WI38 (cell line): ENCODE data around the gene CAPN2.
A peak's percentile ranks its signal among the peaks of the same experiment; 100 is the strongest.

Experiments
- H3K4me3 ChIP-seq: 2 replicates; pipeline ENCODE4 v1.5.1; 2011; ENCODE audit warnings: low read depth, mild to moderate bottlenecking, control low read depth, low read length
- CTCF ChIP-seq: IDR thresholded peaks from 2 replicates; pipeline ENCODE4 v1.5.1; 2012; ENCODE audit warnings: low read depth, mild to moderate bottlenecking, control low read depth, low read length

The CAPN2 gene

GRCh38 chr1:223670458-223671159, 41.7 kb upstream of the CAPN2 start:
- no peak overlapping the region for H3K4me3 ChIP-seq
- peak; percentile 40; the same call in 1 of the 2 replicates for TF ChIP-seq CTCF

- no peak for TF ChIP-seq CTCF
- no peak overlapping the region for H3K4me3 ChIP-seq
These were observed 38.0 kb upstream of the CAPN2 start for GRCh38 chr1:223674119-223674890.

GRCh38 chr1:223678841-223679240, 33.5 kb upstream of the CAPN2 start:
- no peak for TF ChIP-seq CTCF
- no peak overlapping the region for H3K4me3 ChIP-seq

DNA sequence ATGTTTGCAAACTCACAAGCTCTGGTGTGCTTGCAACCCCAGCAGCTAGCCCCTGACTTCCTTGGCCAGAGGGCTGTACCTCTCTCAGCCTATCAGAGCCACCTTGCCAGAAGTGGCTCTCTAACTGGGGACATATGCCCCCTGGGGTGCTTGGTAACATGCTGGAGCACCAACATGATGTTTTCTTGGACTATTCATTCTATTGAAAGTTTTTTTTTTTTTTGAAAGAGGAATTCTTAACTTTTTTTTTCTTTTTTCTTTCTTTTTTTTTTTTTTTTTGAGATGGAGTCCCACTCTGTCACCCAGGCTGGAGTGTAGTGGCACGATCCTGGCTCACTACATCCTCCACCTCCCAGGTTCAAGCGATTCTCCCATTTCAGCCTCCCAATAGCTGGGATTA, 32.2 kb upstream of the CAPN2 start:
- no peak for TF ChIP-seq CTCF
- no peak overlapping the region for H3K4me3 ChIP-seq

GRCh38 chr1:223682502-223682901, 29.8 kb upstream of the CAPN2 start:
- no peak for TF ChIP-seq CTCF
- H3K4me3 ChIP-seq = no peak overlapping the region

- TF ChIP-seq CTCF = peak; percentile 44
- no peak overlapping the region for H3K4me3 ChIP-seq
These were observed 28.5 kb upstream of the CAPN2 start for GRCh38 chr1:223683586-223684487.

- H3K4me3 ChIP-seq = no peak overlapping the region
- no peak for TF ChIP-seq CTCF
These were observed 27.9 kb upstream of the CAPN2 start for GRCh38 chr1:223684488-223684792.
